Retina (tissue), 1 donor: ENCODE results near the gene CES4A.
"Not testable (repeated sequence)": the region's sequence is repeated elsewhere in the genome, so short reads cannot be mapped to it uniquely, and the experiment has no call there.

Source experiments
- DNase-seq: peaks from one replicate; pipeline ENCODE4 v3.0.0-alpha.2; 2016

Gene CES4A

DNA sequence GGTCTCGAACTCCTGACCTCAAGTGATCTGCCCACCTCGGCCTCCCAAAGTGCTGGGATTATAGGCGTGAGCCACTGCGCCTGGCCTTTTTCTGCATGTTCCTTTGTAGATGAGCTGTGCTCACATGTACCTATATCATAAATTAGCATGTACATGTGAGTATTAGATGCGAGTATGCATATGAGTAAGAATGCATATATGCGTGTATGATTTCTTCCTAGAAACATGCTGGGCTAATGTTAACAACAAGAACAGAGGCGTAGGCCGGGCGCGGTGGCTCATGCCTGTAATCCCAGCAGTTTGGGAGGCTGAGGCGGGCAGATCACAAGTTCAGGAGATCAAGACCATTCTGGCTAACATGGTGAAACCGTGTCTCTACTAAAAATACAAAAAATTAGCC is 5.2 kb downstream of the CES4A start:
- DNase-seq: not testable (repeated sequence)

DNA sequence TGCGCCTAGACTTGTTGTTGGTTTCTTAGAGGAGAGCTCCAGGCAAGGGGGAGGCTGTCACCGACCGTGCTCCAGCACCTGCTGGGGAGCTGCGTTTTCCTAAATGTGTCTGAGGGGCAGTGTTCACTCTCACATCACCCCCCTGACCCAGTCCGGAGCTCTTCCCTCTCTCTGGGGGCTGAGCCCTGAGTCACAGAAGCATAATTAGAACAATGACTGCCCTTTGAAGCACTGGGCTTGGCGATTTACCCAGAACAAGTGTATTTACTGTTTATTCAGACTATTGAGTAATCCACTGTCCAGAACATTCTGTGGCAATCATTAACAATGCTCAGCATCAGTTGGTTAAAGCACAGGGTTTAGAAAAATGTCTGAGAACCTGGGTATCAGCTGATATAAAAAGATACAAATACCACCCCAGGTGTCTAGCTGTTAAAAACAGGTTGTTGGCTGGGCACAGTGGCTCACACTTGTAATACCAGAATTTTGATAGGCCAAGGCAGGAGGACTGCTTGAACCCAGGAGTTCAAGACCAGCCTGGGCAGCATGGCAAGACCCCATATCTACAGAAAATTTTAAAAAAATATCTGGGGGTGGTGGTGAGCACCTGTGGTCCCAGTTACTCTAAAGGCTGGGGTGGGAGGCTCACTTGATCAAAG is 8.1 kb downstream of the CES4A start:
- no peak for DNase-seq

DNA sequence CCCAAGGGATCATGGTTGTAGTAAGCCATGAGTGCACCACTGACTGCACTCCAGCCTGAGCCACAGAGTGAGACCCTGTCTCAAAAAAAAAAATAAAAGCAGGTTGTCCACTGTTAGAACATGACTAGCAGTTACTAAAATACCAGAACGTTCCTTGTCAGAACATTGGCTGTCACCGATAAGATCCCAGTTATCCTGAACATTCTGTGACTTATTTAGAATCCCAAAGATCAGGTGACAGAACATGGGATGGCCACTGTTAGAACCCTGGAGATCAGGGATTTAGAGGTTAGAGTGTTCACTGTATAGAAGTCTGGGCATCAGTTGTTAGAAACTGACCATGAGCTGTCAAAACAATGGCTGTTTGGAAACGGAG is 8.6 kb downstream of the CES4A start:
- DNase-seq: no peak

DNA sequence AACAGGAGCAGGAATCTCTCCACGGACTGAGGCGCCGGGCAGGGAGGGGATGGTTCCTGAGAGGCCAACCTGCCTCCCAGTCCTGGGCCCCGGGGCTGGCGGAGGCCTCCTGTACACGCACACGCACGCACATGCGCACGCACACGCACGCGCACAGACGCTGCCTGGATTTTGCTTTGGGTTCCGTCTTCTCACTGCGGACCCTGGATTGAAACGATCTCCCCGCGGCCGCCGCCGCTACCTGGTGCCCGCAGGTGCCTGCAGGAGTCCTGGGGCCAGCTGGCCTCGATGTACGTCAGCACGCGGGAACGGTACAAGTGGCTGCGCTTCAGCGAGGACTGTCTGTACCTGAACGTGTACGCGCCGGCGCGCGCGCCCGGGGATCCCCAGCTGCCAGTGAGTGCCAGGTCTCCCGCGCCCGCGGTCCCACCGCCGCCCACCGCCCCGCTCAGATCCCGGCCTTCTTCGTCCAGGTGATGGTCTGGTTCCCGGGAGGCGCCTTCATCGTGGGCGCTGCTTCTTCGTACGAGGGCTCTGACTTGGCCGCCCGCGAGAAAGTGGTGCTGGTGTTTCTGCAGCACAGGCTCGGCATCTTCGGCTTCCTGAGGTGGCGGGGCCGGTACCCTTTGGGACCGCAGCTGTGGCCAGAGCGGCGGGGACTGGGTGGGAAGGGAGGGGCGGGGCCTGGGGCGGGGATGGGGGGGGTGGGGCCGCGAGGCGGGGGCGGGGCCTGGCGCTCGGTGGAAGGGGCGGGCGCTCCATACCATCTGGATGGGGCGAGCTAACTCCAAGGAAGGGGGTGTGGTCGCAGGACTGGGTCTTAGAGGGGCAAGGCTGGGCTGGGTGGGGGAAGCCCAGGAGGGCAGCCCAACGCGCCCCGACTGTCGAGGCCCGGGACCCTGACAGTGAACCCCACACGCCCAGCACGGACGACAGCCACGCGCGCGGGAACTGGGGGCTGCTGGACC is 12.3 kb downstream of the CES4A start:
- DNase-seq: peak; percentile 88

DNA sequence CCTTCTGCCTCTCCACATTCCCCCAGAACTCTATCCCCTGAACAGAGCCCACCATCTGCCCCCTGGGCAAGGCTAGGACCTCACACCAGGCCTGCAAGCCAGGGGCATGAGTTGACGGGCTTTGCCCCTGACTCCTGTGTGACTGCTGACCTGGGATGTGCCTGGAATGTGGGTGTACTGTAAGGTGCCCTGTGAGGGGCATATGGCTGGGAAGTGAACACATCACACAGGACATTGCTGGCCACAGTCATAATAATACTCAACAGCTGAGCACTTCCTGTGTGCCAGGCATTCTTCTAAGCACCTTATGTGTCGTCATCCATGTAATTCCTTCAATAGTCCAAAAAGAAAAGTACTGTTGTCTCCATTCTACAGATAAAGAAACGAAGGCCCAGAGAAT is 13.3 kb downstream of the CES4A start:
- DNase-seq: no peak

DNA sequence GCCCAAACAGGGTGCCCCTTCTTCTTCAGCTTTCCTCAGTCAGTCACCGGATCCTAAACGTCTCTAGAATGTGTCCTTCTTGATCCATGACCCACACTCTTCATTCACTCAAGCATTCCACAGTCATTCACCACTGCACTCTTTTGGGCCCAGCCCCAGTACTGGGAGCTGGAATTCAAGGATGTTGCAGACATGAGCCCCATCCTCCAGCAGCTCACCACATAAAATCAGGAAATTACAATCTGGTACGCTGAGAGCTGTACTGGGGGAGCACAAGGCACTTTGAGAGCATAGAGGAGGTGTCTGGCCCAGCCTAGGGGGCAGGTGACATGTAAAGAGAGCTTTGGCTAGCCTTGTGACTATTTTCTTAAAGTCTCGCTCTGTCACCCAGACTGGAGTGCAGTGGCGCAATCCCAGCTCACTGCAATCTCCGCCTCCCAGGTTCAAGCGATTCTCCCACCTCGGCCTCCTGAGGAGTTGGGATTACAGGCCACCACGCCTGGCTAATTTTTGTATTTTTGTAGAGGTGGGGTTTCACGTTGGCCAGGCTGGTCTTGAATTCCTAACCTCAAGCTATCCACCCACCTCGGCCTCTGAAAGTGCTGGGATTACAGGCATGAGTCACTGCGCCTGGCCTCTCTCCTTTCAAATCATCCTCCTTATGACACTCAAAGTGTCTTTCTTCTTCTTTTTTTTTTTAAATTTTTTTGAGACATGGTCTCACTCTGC is 18.7 kb downstream of the CES4A start:
- no peak for DNase-seq

DNA sequence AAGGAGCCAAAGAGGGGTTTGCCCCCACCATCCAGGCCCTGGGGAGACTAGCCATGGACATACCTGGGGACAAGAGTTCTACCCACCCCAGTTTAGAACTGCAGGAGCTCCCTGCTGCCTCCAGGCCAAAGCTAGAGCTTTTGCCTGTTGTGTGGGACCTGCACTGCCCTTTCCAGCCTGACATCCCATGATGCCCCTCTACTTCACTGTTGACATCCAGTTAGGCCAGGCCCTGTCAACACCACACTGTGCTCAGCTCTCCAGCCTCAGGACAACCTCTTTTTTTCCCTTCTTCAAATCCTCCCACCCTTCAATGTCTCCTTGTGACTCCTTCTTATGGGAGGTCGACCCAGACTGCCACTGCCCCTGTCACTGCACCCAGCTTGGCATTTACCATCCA is 20.8 kb downstream of the CES4A start:
- no peak for DNase-seq

DNA sequence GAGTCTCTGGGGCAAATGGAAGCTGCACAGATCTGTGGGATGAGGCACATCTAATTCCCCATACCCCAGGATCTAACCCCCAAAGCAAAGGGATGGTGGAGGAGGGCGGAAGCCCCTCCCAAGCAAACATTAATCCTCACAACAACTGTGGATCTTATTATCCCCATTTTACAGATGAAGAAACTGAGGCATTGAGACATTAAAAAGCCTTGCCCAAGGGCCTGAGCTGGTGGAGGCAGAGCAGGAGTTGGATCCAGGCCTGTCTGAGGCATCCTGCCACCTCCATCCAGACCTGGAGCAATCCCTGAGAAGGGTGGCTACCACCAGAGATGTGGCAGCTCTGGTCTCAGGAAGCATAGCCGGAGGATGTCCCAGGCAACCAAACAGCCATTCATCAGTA is 22.9 kb downstream of the CES4A start:
- no peak for DNase-seq

DNA sequence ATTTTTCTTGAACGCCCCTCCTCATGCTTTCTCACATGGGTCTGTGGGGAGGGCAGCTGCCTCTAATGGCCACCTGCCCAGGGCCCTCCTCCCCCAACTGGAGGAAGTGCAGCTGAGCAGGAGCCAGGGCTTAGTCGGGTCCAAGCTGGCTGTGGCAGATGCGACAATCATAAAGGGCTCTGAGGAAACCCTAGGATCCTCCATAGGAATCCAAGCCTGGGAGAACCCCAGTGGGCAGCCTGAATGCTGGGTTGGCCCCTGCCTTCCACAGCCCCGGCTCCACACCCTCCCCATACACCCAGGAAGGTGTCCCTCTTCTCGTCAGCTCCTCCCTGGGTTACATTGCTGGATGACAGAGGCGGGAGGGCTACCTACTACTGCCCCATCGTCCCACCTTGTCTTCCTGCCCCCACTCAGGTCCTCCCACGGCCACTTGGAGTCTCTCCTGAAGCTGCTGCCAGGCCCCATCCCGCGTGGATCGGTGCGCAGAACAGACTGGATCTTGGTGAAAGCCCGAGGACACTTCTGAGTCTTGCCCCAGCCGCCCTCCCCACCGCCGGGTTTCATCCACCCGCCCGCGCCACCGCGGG is 24.9 kb downstream of the CES4A start:
- peak; percentile 68 for DNase-seq

DNA sequence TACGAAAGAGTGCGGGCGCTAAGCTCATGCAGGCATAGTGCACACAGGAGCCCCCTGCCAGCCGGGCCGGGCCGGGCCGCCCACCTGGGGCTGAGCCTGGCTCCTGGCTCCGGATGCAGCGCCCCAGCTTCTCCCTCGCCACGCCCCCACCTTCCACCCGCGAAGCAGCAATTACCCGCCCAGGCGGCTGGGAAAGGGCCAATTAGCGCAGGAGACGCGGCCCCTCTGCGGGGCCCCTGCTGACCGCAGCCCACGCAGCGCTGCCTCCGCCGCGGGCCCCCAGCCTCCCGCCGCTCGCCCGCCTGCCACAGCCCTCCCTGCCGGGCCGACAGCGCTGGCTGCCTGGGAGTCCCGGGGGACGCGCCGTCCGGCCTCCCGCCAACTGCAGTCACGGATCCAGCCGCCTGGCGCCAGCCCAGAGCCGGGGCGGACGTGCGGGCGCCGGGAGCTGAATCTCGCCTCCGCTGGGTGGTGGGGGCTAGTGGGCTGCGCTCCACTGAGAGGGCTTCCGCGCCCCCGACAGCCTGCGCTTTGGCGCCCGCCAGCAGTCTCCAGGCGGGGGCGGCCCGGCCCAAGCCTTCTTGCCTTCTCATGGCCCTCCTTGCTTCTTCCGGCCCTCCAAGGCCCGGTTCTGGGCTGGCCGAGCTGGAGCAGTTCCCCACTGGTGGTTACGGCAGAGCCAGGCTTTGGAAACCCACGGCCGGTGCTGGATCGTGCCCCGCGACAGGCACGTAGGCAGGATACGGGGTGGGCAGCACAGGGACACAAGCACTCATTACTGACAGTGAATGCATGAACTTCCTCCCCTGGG is 25.6 kb downstream of the CES4A start:
- DNase-seq: peak; percentile 86

DNA sequence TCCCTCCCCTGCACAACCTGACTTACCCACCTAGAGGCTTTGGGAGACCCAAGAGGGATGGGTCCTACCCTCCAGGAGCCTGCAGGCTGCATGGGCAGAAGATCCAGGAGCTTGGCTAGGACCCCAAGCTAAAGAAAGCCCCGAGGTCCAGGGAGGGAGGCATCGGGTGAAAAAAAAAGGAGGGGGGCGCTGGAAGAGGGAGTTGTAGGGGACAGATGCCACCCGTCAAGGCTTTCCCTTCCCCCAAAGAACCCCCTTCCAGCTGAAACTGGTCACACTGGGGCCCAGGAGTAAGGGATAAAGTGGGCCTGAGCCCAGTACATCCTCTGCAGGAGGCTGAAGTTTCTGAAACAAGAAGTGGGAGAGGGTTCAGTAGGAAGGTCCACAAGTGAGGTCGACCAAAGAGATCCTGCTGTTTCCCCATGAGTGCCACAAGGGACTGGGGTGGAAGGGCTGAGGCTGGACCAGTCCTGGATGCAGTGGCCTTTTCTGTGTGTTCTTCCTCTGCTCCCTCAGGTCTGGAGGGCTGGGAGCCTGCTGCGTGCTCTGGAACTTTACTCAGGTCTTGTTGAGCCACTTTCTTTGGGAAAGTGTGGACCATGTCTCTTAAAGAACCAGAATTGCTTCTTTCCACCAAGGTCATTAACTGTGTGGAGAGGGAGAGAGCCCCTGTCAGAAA is 26.4 kb downstream of the CES4A start:
- no peak for DNase-seq

DNA sequence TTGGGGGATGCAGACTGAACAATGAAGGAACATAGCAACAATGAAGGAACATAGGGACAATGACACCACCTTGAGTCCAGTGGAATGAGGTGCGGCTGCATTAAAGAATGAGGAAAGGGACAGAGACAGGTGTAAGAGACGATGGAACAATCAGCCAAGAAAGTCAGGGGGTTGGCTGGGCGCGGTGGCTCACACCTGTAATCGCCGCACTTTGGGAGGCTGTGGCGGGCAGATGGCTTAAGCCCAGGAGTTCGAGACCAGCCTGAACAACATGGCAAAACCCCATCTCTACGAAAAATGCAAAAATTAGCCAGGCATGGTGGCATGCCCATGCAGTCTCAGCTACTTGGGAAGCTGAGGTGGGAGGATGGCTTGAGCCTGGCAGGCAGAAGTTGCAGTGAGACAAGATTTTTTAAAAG is 26.9 kb downstream of the CES4A start:
- no peak for DNase-seq

DNA sequence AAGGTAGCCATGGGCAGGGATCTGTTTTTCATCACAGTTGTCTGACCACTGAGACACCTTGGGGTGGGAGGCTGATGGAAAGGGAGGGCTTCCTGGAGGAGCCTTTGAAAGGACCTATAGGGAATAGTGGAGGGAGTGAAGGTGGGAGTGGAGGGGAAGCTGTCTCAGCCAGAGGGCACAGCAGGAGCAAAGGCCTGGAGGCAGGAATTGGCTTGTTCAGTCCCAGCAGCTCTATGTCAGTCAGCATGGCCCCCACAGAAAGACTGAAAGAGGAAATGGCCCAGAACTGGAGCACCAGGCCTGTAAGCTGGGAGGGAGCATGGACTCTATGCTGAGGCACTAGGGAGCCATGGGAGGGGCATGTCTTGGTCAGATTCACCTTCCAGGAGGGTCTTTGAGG is 27.8 kb downstream of the CES4A start:
- DNase-seq: no peak

DNA sequence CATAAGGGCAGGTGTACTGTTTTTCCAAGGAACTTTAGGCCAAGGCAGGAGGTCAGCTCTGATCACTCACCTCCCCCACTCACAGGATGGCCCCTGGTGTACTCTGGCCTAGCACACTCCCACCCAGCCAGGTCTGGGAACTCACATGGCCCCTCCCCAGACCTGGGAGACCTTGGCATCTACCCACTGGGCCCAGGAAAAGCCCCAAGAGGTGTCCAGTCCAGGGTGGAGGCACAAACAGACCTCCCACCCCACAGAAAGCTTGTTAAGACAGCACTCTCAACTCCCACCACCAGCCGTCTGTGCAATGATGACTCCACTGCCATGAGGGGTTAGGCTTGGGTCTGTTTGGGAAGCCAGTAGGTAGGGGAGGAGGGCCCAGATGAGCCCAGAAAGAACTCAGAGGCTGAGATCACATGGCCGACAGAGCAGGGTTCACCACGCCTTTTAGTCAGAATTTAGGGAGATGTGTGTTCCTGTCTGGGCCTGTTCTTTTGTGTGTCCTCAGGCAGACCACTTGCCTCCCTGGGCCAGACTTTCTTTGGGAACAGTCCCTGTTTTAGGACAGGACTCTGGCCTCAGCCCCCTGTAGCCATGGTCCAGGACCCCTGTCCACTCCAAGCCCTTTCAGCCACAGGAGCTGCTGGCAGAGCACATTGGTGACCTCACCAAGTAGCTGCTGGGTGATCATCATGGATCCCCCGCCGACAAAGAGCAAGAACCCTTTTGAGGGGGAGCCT is 28.5 kb downstream of the CES4A start:
- no peak for DNase-seq

DNA sequence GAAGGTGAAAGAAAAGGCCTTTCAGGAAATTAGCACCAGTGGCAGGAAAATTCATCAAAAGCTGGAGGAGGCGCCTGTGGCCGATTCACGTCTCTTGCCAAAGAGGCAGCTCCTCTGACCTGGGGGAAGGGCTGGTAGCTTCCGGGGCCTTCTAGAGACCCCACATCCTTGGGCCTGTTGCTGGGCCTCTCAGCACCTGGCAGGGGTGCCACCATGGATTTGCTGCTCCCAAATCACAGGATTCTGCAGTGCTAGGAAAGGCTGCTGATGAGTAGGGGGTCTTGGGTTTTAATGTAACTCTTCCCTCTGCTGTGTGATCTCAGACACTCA is 29.0 kb downstream of the CES4A start:
- no peak for DNase-seq

DNA sequence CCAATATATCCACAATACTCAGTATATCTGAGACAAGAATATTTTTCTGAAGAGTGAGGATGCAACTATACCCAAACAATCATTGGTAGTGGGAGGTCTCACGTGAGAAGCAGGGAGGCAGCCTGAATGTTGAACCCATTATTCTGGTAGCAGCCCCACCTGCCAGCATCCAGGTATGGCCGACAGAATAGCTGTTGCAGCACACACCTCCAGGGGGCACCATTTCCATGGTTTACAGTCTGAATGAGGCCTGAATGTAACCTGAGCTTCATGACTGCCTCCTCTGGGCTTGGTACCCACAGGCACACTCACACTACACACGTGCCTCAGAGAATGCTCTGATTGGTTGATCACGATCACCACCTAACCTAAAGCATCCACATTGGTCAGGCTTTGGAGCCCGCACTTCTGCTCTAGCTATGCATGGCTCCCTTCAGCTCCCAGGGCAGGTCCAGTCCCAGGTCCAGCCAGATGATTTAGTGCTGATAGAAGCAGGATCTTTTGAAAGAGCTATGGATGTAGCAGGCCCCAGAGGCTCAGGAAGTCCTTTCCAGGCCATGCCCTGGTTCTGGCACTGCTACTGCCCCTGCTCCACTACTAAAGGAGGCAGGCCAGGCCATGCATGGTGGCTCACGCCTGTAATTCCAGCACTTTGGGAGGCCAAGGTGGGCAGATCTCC is 29.6 kb downstream of the CES4A start:
- DNase-seq: peak; percentile 64

DNA sequence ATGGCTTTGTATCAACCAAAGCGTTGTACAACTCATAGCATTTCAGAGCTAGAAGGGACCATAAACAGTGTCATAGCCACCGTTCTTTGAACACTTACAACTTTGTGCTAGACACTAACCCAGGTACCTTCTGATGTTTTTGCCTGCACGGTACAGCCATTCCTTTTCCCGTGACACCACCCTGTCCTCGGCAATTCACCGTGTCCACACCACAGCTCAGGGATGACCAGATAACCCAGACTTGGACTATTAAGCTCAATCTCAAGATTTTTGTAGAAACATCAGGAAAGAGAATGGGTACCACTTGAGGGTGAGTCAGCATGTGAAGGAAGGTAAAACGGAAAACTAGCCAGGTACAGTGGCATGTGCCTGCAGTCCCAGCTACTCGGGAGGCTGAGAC is 30.8 kb downstream of the CES4A start:
- DNase-seq: no peak

DNA sequence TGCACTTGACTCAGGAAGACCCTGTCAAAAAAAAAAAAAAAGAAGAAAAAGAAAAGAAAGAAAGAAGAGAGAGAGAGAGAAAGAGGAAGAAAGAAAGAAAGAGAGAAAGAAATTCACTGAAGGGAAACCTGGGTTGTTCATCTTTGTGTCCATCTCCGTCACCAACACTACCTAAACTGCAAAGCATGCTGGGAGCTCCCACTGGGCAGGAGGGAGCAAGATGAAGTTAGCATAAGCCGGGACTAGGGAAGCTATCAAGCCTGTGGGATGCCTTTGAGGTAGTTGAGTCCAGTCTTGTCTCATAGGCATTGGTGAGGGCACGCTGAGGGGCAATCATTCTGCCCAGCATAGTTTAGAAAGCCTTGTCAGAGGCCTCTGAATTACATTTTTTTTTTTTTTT is 32.9 kb downstream of the CES4A start:
- no peak for DNase-seq

DNA sequence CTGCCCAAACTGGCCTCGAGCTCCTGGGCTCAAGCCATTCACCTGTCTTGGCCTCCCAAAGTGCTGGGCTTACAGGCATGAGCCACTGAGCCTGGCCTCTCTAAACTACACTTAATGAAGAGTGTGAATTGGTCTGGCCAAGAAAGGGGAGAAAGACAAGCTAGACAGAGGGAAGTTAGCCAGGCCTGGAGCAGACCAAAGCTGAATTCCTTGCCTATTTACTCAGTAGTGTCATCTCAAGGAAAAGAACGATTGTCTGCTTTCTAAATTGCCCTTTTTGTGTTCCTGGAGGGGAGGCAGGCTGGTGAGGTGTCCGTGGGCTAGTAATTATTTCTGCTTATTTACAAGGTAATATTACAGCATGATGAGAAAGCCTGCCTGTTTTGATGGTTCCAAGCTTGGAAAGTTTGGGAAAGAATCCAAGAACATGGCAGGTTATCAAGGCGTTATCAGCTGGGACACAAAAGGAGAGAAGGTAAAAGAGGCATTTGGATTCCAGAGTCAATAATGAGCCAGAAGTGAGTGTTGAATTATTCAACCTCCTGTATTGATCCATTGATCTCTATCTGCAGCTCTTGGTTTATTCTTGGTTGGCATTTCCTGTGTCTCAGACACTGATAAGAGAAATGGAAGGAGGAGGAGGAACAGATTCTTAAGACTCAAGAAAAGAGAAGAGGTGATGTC is 34.3 kb downstream of the CES4A start:
- no peak for DNase-seq

DNA sequence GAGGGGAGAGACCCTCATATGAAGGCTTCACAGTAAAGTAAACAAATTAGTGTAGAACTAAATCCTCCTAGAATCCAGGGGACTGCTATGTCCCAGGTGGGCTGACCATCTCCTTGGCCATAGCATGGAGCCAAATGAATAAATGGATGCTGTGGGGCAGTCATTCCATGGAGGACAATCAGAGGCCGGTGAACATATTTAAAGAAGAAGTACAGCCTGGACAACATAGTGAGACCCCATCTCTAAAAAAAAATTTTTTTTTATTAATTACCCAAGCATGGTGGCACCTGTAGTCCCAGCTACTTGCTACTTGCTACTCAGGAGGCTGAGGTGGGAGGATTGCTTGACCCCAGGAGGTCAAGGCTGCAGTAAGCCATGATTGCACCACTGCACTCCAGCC is 35.3 kb downstream of the CES4A start:
- DNase-seq: no peak
